Umbilical cord (tissue), 2 donors: Measurements from ENCODE around the gene TAF4. TPM values are rescaled to one million over a fixed set of nuclear protein-coding genes. Genes with fewer than 3 reads are reported as not detected.
"Not testable (repeated sequence)": the region's sequence is repeated elsewhere in the genome, so short reads cannot be mapped to it uniquely, and the experiment has no call there.

ENCODE experiments used
- DNase-seq: peaks from one replicate; pipeline ENCODE4 v3.0.0-alpha.2; 2015; ENCODE audit warnings: low spot score
- total RNA-seq: library from RNA; depleted of rRNA; stranded (reverse); fragments of >200 nt; gene quantifications from one replicate; pipeline ENCODE4 v1.2.3, GENCODE V29; 2014; ENCODE audit warnings: low replicate concordance; ENCODE audit not compliant: insufficient read depth

The TAF4 gene
- total RNA-seq, 1 donor from 2014 or later: 16.4 TPM

- DNase-seq: no peak
Measured at GRCh38 chr20:62003567-62004405, 61.9 kb downstream of the TAF4 start.

DNA sequence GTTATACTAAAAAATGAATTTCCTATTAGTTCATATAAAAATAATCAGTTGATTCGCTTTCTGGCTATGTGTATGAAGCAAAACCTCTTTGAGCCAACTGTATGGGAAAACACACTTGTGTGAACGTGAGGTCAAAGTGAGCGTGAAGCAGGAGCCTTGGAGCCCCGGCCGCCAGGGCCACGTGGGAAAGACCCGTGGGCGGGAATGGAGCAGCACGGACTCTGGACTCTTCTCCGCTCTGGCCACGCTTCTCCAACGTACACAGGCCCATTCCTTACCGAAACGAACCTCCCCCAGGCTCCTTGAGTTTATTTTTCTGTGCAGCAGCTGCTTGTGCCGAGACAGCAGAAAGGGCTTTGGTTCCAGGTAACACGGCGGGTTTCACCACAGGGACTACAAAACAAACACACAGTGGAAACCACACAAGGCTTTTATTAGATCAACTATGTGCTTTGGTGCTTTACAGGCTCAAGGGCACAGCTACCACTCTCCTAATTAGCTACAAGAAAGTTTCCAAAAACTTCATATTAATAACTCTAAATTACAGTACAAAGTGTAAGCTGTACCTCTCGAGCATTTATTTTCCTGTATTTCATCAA is 62.7 kb downstream of the TAF4 start:
- DNase-seq: no peak

GRCh38 chr20:62001178-62001715 is 64.4 kb downstream of the TAF4 start:
- DNase-seq: no peak

DNA sequence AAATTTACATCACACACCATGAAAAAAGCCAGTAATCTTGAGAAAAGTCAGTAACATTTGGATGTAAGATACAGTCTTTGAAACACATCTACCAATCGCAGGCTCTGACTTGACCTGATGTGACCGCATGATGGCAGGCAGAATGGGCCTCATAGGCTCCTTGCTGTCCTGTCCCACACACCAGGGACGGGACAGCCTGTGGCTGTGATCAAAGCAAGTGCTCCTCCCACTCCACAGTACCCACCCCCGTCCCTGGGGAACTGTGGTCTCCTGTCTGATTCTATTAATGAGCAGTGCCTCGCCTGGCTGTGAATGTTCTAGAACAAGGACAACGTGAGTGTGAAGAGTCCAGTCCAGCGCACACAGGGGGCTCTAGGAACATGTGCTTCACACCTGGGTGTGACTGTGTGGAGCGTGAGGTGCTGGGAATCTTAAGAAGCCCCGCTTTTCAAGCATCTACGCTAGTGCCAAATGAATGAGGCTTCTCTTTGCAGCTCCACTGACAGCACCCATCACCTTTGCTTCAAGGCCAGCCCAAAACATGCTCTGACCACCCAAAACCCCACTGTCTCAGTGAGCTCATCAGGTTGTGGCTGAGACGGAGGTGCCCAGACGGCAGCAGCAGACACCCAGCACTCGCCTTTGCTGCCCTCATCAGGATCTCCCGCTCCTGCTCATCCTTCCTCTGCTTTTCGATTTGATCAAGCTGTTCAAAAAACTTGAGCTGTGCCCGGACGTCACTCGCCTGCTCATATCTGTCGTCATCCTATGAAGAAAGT is 67.1 kb downstream of the TAF4 start:
- DNase-seq: no peak

DNA sequence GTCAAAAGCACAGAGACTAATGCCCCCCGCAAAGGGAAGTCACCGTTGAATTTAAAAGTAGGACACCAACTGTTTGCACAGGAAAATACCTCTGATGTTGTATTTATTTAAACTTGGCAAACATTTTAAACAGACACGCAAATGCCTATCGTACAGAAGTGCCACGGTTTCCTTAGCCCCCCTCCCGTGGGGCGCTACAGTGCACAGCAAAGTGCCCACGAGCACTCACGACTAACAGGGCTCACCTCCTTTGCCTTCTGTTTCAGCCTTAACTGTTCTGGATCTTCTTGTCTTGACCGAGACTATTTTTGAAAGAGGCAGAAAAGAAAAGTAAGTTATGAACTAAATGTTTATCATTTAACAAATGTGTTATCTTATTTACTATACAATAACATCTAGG is 67.8 kb downstream of the TAF4 start:
- DNase-seq: no peak

- no peak for DNase-seq
Measured at GRCh38 chr20:61997372-61997771, 68.3 kb downstream of the TAF4 start.

DNA sequence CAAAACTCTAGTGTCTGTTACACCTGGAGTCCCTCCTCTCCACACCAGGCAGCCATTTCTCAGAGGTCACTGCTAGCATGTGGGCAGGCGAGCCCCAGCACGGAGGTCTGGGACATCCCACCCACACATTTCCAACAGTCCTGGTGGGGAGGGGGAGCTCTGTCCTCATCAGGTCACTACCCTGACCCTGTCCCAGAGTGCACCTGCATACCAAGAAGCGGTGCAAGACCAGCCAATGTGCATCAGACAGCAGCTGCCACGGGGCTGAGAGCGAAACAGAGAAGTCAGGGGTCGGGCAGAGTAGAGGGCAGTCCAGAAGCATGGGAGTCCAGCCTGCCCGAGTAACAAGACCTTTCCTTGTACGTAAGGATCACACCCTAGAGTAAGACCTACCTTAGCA is 71.1 kb downstream of the TAF4 start:
- no peak for DNase-seq

DNA sequence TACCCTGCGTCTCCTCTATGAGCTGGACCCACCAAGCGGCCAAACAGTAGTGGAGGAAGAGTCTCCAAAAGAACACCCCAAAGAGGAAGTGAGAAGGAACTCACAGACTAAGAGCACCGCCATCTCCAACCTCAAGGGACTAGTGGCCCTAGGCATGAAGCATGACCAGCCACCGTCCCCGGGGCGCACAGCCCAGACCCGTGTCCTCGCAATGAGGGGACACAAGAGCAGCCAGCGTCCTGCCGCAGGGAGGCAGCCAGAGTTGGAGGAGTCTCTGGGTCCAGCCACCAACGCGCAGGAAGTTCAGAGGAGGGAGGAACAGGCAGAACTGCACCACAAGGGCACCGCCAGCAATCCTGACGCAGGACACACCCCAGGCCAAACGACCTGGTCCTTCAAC is 72.6 kb downstream of the TAF4 start:
- no peak for DNase-seq

DNA sequence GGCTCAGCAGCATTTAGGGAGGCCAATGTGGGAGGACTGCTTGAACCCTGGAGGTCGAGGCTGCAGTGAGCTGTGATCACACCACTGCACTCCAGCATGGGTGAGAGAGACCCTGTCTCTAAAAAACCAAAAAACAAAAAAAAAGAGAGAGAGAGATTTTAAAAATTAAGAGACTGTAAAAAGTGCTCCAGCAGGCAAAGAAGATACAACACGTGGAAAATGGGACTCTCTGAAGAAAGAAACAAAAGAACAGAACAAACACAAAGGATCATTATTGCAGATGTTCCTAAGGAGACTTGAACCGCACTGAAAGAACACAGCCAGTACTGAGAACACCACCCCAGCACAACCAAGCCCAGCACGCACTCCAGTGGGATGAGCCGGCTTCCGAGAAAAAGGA is 74.2 kb downstream of the TAF4 start:
- DNase-seq: no peak

DNA sequence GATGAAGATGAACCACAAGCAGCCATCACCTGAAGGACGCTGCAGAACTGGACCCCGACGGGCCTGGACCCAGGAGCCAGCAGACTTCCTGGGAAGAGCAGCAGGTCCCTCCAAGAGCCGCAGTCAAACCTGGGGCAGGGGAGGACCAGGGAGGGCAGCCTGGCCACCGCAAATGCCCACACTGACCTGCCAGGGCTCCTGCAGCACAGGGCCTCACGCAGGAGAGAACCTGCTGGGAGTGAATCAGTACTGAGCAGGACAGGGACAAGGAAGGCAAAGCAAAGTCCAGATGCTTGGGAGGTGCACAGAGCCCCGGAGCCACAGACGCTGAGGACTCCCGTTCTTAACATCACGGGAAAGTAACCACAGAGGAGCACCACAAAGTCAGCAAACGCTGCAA is 75.2 kb downstream of the TAF4 start:
- no peak for DNase-seq

DNA sequence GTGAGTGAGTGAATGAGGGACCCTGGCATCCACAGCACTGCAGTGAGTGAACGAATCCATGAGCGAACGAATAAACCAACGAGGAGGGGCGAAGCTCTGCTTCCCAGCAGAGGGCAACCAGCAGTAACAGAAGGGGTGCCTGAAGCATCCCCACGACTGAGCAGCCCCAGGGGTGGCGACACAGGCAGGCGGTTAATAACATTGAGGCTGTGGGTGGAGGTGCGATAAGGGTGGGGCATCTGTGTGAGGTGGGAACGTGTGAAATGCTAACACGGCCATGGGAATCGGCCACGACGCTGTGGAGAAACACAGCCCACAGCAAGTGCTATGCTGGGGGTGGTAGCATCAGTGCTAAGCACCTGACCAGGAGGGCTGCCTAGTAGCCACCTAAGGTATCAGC is 75.9 kb downstream of the TAF4 start:
- no peak for DNase-seq

- no peak for DNase-seq
Measured at GRCh38 chr20:61988665-61989064, 77.0 kb downstream of the TAF4 start.

GRCh38 chr20:61986762-61987321 is 78.8 kb downstream of the TAF4 start:
- DNase-seq: no peak

DNA sequence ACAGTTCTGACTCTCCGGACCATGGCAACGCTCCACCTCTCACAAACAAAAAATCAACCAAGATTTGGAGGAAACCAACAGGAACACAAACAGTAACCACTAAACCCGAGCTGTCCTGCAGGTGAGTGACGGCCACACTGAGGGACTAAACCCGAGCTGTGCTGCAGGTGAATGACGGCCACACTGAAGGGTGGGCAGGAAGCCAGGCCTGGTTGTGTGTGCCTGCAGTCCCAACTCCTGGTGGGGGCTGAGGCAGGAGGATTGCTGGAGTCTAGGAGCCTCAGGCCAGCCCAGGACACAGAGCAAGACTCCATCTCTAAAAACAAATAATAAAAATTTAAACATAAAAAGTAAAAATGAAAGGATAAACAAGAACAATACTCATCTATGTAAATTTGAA is 80.6 kb downstream of the TAF4 start:
- no peak for DNase-seq

DNA sequence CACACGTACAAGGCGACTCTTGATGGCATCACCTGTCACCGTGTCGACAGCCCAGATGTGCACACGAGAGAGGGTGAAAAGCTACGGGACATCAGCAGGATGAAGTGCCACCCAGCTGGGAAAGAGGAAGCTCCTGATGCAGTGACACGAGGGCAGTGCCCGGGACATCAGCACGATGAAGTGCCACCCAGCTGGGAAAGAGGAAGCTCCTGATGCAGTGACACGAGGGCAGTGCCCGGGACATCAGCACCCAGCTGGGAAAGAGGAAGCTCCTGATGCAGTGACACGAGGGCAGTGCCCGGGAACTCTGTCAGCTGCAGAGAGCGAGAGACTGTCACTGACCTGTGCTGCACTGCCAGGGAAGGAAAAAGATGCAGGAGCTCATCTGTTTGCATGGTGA is 81.2 kb downstream of the TAF4 start:
- DNase-seq: not testable (repeated sequence)

- no peak for DNase-seq
Measured at GRCh38 chr20:61983965-61984364, 81.7 kb downstream of the TAF4 start.

GRCh38 chr20:61982951-61983315 is 82.7 kb downstream of the TAF4 start:
- no peak for DNase-seq

- DNase-seq: no peak
Measured at GRCh38 chr20:61982191-61982950, 83.3 kb downstream of the TAF4 start.

GRCh38 chr20:61981691-61982090 is 84.0 kb downstream of the TAF4 start:
- not testable (repeated sequence) for DNase-seq

GRCh38 chr20:61980647-61981583 is 84.8 kb downstream of the TAF4 start:
- peak; percentile 13 for DNase-seq
